Activated B cell treated with CpG ODN at 0.5 μM for 24 hours (primary cell): ENCODE data around the gene FGF3. TPM values are rescaled to one million over a fixed set of nuclear protein-coding genes. Genes with fewer than 3 reads are reported as not detected.

Experiments
- ATAC-seq: fragments of 200-7000 bp; cut with Tn5 transposase; one replicate; pipeline ENCODE4 v1.10.0; 2021; ENCODE audit warnings: low read depth, mild to moderate bottlenecking, moderate library complexity
- CTCF ChIA-PET: fragments of 350-600 bp; sonication (Branson Sonifier 250); formaldehyde crosslinking; loops from one replicate; lab custom pipeline; 2021; ENCODE audit warnings: antibody characterized with exemption; lab: Charles Lee
- POLR2A ChIA-PET: fragments of 350-600 bp; sonication (Branson Sonifier 250); formaldehyde crosslinking; loops from one replicate; lab custom pipeline; 2021; ENCODE audit warnings: antibody characterized with exemption; lab: Charles Lee
- DNase-seq: peaks from one replicate; pipeline ENCODE4 v3.0.0; 2022
- H3K27ac Mint-ChIP-seq: one replicate; pipeline ENCODE4 v1.8.0; 2020; ENCODE audit warnings: mixed read lengths
- H3K27me3 Mint-ChIP-seq: one replicate; pipeline ENCODE4 v1.8.0; 2021; ENCODE audit warnings: mixed read lengths
- H3K36me3 Mint-ChIP-seq: one replicate; pipeline ENCODE4 v1.8.0; 2021; ENCODE audit warnings: low read depth, mixed read lengths
- H3K4me1 Mint-ChIP-seq: one replicate; pipeline ENCODE4 v1.8.0; 2021; ENCODE audit warnings: mixed read lengths
- H3K4me3 Mint-ChIP-seq: one replicate; pipeline ENCODE4 v1.8.0; 2020; ENCODE audit warnings: mild to moderate bottlenecking, mixed read lengths
- H3K9me3 Mint-ChIP-seq: one replicate; pipeline ENCODE4 v1.8.0; 2020; ENCODE audit warnings: mixed read lengths
- intact Hi-C: fragments of 100-400 bp; cut with micrococcal nuclease; formaldehyde crosslinking; loops from one replicate; pipeline ENCODE4 v1.15.1; 2024
- total RNA-seq: library from RNA; stranded (reverse); gene quantifications from 2 replicates; pipeline ENCODE4 v1.2.3, GENCODE V29; 2022
- TF ChIP-seq, protein P1 (sequence below): fragments of 200-600 bp; IDR thresholded peaks from one replicate; pipeline ENCODE4 v1.8.0; 2022; ENCODE audit warnings: antibody characterized with exemption, mild to moderate bottlenecking

Gene FGF3
- total RNA-seq, 1 donor from 2014 or later: not detected

DNA sequence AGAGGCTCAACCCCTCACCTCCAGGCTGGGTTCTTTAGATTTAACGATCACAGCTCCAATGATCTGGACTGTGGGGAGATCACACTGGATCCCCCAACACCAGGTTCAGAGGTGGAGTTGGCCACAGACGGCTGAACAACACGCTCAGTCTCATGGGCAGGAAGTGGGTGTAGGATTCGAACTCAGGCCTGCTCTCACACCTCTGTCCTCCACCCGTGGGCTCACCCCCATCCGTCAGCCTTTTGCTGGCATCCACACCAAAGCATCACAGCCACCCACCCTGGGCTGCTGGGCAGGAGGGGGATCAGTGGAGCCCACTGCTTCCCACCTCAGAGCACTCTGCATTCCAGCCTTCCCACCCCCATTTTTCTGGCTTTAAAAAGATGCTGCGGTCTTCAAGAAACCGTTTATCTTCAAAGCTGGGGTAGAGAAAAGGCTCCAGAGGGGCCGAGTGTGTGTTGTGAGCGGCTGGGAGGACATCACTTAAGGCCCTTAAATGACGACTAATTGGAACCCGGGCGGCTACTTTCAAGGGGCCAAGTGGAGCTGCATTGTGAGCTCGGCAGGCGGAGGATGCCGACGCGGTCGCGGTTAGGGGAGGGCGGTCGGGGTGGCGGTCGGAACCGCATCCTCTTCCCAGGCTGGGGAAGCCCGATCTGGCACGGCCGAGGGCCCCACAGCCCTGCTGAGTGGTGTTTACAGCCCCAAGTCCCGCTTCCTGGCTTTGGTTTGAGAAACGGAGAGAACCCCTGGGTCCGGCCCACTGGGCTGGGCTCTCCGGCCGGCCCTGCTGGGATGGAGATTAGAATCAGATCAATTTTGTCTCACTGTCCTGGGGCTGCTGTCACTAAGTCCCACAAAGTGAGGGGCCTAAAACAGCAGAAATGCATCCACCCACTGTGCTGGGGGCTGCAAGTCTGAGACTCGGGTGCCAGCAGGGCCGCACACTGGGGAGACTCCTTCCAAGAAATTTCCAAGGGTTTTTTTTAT is 15.9 kb upstream of the FGF3 start:
- TF ChIP-seq, protein P1, sequence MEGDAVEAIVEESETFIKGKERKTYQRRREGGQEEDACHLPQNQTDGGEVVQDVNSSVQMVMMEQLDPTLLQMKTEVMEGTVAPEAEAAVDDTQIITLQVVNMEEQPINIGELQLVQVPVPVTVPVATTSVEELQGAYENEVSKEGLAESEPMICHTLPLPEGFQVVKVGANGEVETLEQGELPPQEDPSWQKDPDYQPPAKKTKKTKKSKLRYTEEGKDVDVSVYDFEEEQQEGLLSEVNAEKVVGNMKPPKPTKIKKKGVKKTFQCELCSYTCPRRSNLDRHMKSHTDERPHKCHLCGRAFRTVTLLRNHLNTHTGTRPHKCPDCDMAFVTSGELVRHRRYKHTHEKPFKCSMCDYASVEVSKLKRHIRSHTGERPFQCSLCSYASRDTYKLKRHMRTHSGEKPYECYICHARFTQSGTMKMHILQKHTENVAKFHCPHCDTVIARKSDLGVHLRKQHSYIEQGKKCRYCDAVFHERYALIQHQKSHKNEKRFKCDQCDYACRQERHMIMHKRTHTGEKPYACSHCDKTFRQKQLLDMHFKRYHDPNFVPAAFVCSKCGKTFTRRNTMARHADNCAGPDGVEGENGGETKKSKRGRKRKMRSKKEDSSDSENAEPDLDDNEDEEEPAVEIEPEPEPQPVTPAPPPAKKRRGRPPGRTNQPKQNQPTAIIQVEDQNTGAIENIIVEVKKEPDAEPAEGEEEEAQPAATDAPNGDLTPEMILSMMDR: no peak
- no peak for DNase-seq
- ChIA-PET CTCF (no interaction called here), POLR2A (no interaction called here)
- Mint-ChIP-seq H3K27ac (no peak overlapping the region), H3K9me3 (no peaks in the 10 kb centered on the region), H3K4me3 (no peak overlapping the region), H3K27me3 (peaks cover 36% of the 10 kb centered on the region), H3K4me1 (no peaks in the 10 kb centered on the region), H3K36me3 (no peaks in the 10 kb centered on the region)
- ATAC-seq: no peak
- intact Hi-C loops: no loop called here

DNA sequence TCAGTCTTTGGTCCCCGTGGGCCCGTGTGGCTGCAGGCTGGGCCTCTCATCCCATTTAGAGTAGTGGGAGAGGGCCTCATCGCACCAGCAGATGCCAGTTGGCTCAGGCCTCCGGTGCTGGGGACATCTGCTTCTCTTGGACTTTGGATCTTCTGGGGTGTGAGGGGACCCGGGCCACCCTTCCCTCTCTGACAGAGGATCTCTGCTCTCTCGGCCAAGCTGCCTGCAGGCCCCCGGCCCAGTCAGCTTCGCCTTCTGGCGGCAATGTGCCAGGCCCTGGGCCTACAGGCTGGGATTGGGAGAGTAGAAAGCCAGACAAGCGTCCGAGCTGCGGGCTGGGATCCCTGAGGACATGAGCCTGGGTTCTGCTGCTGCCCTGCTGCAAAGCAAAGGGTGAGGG is 15.0 kb upstream of the FGF3 start:
- H3K36me3 Mint-ChIP-seq: no peaks in the 10 kb centered on the region
- H3K4me3 Mint-ChIP-seq: no peak overlapping the region

DNA sequence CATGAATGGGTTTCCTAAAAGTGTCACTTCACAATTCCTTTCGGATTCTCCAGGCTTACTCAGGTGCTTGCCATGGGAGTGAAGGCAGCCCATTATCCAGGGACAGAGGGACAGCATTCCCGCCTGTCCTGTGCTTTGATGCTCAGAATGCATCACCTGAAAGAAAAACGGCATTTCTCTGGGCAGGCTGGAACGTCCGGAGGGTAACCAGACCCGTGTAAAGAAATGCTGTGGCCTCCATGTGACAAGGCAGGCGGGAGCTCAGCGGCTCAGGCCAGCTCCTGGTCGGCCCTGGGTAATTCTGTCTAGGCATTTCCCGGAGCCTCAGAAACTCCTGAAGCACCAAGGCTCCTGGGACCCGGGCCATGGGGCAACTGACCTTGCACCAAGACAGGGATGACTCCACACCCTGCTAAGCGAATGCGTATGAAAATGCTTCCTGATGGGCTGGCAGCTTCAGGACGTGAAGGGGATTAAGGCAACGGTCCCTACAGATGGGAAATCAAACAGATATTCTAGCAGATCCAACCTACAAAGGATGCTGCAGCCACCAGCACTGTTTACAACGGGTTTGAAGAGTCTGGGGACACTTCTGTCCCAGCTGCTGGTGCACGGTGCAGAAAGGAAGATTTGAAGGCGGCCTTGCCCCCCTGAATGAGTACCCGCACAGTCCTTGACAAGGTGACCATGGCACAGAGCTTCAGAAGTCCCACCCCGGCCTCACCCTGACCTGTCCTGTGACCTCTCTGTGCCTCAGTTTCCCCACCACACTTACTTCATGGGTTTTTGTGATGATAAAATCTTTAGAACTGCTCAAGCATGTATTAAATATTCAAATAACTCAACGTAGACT is 13.6 kb upstream of the FGF3 start:
- H3K27me3 Mint-ChIP-seq: peaks cover 31% of the 10 kb centered on the region
- CTCF ChIA-PET: no interaction called here

More for the DNA sequence above, 15.0 kb upstream of the FGF3 start:
- ChIA-PET POLR2A (no interaction called here), CTCF (no interaction called here)
- intact Hi-C loops: no loop called here
- ATAC-seq: no peak
- H3K9me3 Mint-ChIP-seq: no peaks in the 10 kb centered on the region
- H3K27me3 Mint-ChIP-seq: peaks cover 36% of the 10 kb centered on the region
- H3K4me1 Mint-ChIP-seq: no peaks in the 10 kb centered on the region
- no peak for DNase-seq
- H3K27ac Mint-ChIP-seq: no peak overlapping the region
- TF ChIP-seq, protein P1: no peak

DNA sequence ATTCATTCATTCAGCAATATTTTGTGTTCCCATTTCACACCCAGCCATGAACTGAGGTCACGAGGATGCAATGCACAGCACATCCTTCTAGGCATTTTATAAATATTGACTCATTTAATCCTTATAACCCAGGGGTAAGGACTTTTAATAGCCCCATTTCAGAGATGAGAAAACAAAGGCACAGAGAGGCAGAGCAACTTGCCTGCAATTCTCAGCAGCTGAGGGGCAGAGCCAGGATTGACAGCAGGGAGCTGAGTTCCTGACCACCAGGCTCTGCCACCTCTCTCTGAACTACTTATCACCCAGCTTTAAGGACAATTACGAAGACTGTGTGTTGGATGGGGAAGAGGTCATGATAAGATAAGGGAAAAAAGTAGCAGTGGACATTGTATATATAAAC is 12.8 kb upstream of the FGF3 start:
- ATAC-seq: no peak
- intact Hi-C loops: no loop called here
- peaks cover 29% of the 10 kb centered on the region for H3K27me3 Mint-ChIP-seq
- CTCF ChIA-PET: no interaction called here
- no peaks in the 10 kb centered on the region for H3K36me3 Mint-ChIP-seq
- H3K27ac Mint-ChIP-seq: no peak overlapping the region
- no peak overlapping the region for H3K4me3 Mint-ChIP-seq
- no peaks in the 10 kb centered on the region for H3K4me1 Mint-ChIP-seq
- no peaks in the 10 kb centered on the region for H3K9me3 Mint-ChIP-seq
- TF ChIP-seq, protein P1: no peak
- no peak for DNase-seq
- POLR2A ChIA-PET: no interaction called here

More for the DNA sequence above, 13.6 kb upstream of the FGF3 start:
- no peak overlapping the region for H3K27ac Mint-ChIP-seq
- POLR2A ChIA-PET: no interaction called here
- TF ChIP-seq, protein P1: no peak
- DNase-seq (no peak), ATAC-seq (no peak)
- H3K4me3 Mint-ChIP-seq: no peak overlapping the region
- no peaks in the 10 kb centered on the region for H3K36me3 Mint-ChIP-seq
- intact Hi-C loops: no loop called here
- no peaks in the 10 kb centered on the region for H3K4me1 Mint-ChIP-seq
- no peaks in the 10 kb centered on the region for H3K9me3 Mint-ChIP-seq

DNA sequence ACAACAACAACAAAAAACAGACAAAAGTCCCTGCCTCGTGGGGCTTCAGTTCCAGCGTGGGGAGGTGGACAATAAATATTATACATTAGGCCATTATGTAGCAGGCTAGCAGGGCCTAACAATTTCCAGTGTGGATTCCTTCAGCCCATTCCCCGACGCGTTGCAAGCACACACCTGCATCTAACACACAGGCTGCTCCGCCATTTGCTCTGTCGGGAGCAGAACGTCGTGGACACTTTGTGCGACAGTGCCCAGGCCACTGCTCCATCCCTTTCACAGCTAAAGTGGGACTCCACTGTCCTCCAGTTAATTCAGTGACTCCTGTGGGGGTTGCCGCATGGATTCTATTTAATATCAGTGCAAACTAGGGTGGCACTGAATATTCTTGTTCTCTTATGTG is 10.9 kb upstream of the FGF3 start:
- no peak for DNase-seq
- POLR2A ChIA-PET: no interaction called here
- Mint-ChIP-seq H3K4me1 (no peaks in the 10 kb centered on the region), H3K27ac (no peak overlapping the region), H3K27me3 (peaks cover 20% of the 10 kb centered on the region), H3K9me3 (no peaks in the 10 kb centered on the region), H3K36me3 (no peaks in the 10 kb centered on the region), H3K4me3 (no peak overlapping the region)
- no peak for ATAC-seq
- intact Hi-C loops: no loop called here
- TF ChIP-seq, protein P1: no peak
- CTCF ChIA-PET: no interaction called here
